ENCODE data around the gene AREG.

AREG gene

GRCh38 chr4:74483226-74483911 lies 38.4 kb downstream of the AREG start:
- H3K9me3 ChIP-seq (ENCODE audit: control insufficient read depth in 2 of 2, low read length in 2 of 2): no peaks in the 10 kb centered on the region
- no peak overlapping the region for H3K9ac ChIP-seq (ENCODE audit: low read length in 2 of 2)
- H3K4me3 ChIP-seq (ENCODE audit: low read length in 2 of 2): no peak overlapping the region

GRCh38 chr4:74486905-74487304 lies 42.0 kb downstream of the AREG start:
- no peak overlapping the region for H3K4me3 ChIP-seq (ENCODE audit: low read length in 2 of 2)
- H3K27ac ChIP-seq (ENCODE audit: low read length): no peak overlapping the region
- no peaks in the 10 kb centered on the region for H3K9me3 ChIP-seq (ENCODE audit: control insufficient read depth in 2 of 2, low read length in 2 of 2)
- H3K27me3 ChIP-seq (ENCODE audit: control insufficient read depth in 1 of 2, insufficient read depth in 2 of 2, low read length in 2 of 2): no peaks in the 10 kb centered on the region
- H3K36me3 ChIP-seq (ENCODE audit: control insufficient read depth in 2 of 2, insufficient read depth in 2 of 2, low read length in 2 of 2): no peaks in the 10 kb centered on the region
- no peak overlapping the region for H3K9ac ChIP-seq (ENCODE audit: low read length in 2 of 2)
- no peaks in the 10 kb centered on the region for H3K4me1 ChIP-seq (ENCODE audit: control insufficient read depth, insufficient read depth, low read length)

More at GRCh38 chr4:74483226-74483911, 38.4 kb downstream of the AREG start:
- Histone ChIP-seq H3K27me3 (ENCODE audit: control insufficient read depth in 1 of 2, insufficient read depth in 2 of 2, low read length in 2 of 2) (no peaks in the 10 kb centered on the region), H3K36me3 (ENCODE audit: control insufficient read depth in 2 of 2, insufficient read depth in 2 of 2, low read length in 2 of 2) (no peaks in the 10 kb centered on the region), H3K4me1 (ENCODE audit: control insufficient read depth, insufficient read depth, low read length) (no peaks in the 10 kb centered on the region), H3K27ac (ENCODE audit: low read length) (no peak overlapping the region)

- H3K4me1 ChIP-seq (ENCODE audit: control insufficient read depth, insufficient read depth, low read length): no peaks in the 10 kb centered on the region
- H3K9me3 ChIP-seq (ENCODE audit: control insufficient read depth in 2 of 2, low read length in 2 of 2): no peaks in the 10 kb centered on the region
- no peak overlapping the region for H3K9ac ChIP-seq (ENCODE audit: low read length in 2 of 2)
- no peaks in the 10 kb centered on the region for H3K36me3 ChIP-seq (ENCODE audit: control insufficient read depth in 2 of 2, insufficient read depth in 2 of 2, low read length in 2 of 2)
- no peaks in the 10 kb centered on the region for H3K27me3 ChIP-seq (ENCODE audit: control insufficient read depth in 1 of 2, insufficient read depth in 2 of 2, low read length in 2 of 2)
- no peak overlapping the region for H3K27ac ChIP-seq (ENCODE audit: low read length)
- no peak overlapping the region for H3K4me3 ChIP-seq (ENCODE audit: low read length in 2 of 2)
These were observed 42.8 kb downstream of the AREG start for GRCh38 chr4:74487771-74488170.

GRCh38 chr4:74490736-74491135 lies 45.8 kb downstream of the AREG start:
- H3K4me3 ChIP-seq (ENCODE audit: low read length in 2 of 2): no peak overlapping the region
- no peaks in the 10 kb centered on the region for H3K36me3 ChIP-seq (ENCODE audit: control insufficient read depth in 2 of 2, insufficient read depth in 2 of 2, low read length in 2 of 2)
- no peak overlapping the region for H3K9ac ChIP-seq (ENCODE audit: low read length in 2 of 2)
- no peaks in the 10 kb centered on the region for H3K4me1 ChIP-seq (ENCODE audit: control insufficient read depth, insufficient read depth, low read length)
- H3K9me3 ChIP-seq (ENCODE audit: control insufficient read depth in 2 of 2, low read length in 2 of 2): no peaks in the 10 kb centered on the region
- H3K27me3 ChIP-seq (ENCODE audit: control insufficient read depth in 1 of 2, insufficient read depth in 2 of 2, low read length in 2 of 2): no peaks in the 10 kb centered on the region
- H3K27ac ChIP-seq (ENCODE audit: low read length): no peak overlapping the region

DNA sequence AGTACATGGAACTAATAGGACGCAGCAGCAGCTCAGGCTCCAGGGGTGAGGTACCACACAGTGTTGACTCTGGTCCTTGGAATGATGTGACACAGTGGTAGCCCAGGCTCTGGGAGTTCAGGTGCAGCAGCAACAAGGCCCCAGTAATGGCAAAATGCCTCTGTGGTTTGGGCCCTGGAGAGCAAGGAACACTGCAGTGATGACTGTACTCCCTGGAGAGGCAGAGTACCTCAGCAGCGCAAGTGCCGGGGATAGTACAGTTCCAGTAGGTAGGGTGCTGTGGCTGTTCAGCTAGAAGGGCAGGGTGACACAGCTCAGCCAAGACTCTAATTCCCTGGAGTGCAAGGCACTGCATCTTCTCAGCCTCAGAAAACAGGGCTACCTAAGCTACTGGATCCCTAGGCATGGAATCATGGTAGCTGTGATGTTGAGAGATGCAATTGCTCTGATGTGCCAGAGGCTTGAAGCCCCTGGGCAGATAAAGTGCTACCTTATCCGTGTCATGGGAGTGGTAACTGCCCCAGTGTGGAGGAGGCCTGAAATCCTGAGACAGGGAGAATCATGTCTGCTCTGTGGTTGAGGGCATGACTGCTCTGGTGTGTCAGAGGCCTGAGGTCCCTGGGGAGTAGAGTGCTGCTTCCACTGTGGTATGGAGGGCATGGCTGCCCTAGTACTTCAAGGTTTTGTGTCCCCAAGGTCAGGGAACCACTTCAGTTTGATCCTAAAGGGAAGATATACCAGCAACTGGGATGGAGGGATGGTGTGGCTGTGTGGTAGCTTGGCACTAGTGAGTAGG lies 55.2 kb downstream of the AREG start:
- Histone ChIP-seq H3K27ac (ENCODE audit: low read length) (no peak overlapping the region), H3K9me3 (ENCODE audit: control insufficient read depth in 2 of 2, low read length in 2 of 2) (no peaks in the 10 kb centered on the region), H3K27me3 (ENCODE audit: control insufficient read depth in 1 of 2, insufficient read depth in 2 of 2, low read length in 2 of 2) (no peaks in the 10 kb centered on the region), H3K9ac (ENCODE audit: low read length in 2 of 2) (no peak overlapping the region), H3K36me3 (ENCODE audit: control insufficient read depth in 2 of 2, insufficient read depth in 2 of 2, low read length in 2 of 2) (no peaks in the 10 kb centered on the region), H3K4me1 (ENCODE audit: control insufficient read depth, insufficient read depth, low read length) (no peaks in the 10 kb centered on the region), H3K4me3 (ENCODE audit: low read length in 2 of 2) (no peak overlapping the region)

DNA sequence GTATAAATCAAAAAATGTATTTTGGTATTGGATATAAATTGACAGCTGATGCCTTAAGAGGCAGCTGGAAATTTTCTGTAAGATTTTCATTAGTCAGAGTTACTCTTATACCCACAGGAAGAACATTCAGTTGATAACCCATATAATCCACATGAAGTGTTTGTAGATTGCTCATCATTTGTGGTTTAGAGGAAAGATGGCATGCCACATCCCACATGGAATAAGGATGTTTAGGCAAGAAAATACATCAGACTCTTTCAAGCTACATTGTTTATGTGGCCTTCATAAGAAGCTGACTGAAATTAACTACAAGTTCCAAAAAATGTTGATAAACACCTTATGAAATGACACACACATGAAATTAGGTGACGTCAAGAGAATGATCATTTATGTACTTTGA lies 56.6 kb downstream of the AREG start:
- H3K36me3 ChIP-seq (ENCODE audit: control insufficient read depth in 2 of 2, insufficient read depth in 2 of 2, low read length in 2 of 2): no peaks in the 10 kb centered on the region
- H3K9me3 ChIP-seq (ENCODE audit: control insufficient read depth in 2 of 2, low read length in 2 of 2): no peaks in the 10 kb centered on the region
- no peak overlapping the region for H3K9ac ChIP-seq (ENCODE audit: low read length in 2 of 2)
- H3K4me3 ChIP-seq (ENCODE audit: low read length in 2 of 2): no peak overlapping the region
- H3K27ac ChIP-seq (ENCODE audit: low read length): no peak overlapping the region
- no peaks in the 10 kb centered on the region for H3K4me1 ChIP-seq (ENCODE audit: control insufficient read depth, insufficient read depth, low read length)
- H3K27me3 ChIP-seq (ENCODE audit: control insufficient read depth in 1 of 2, insufficient read depth in 2 of 2, low read length in 2 of 2): no peaks in the 10 kb centered on the region

DNA sequence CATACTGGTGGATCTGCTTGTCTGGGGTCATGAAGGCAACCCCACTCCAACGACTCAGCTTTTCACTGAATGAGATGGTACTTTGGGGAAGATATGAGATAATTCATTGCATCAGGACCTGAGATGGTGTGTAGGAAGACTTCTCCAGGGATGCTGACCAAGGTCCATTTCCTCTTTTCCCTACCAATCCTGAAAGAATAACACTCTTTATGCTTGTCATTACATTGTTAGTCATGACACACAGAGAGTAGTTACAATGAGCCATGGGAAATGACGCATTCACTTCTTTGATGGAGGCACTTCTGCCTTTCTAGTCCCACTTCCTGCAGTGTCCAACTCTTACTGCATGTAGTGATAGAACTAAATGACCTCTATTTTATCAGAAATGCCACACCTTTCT lies 58.6 kb downstream of the AREG start:
- no peak overlapping the region for H3K27ac ChIP-seq (ENCODE audit: low read length)
- H3K4me1 ChIP-seq (ENCODE audit: control insufficient read depth, insufficient read depth, low read length): no peaks in the 10 kb centered on the region
- no peak overlapping the region for H3K9ac ChIP-seq (ENCODE audit: low read length in 2 of 2)
- H3K9me3 ChIP-seq (ENCODE audit: control insufficient read depth in 2 of 2, low read length in 2 of 2): no peaks in the 10 kb centered on the region
- no peaks in the 10 kb centered on the region for H3K27me3 ChIP-seq (ENCODE audit: control insufficient read depth in 1 of 2, insufficient read depth in 2 of 2, low read length in 2 of 2)
- no peak overlapping the region for H3K4me3 ChIP-seq (ENCODE audit: low read length in 2 of 2)
- H3K36me3 ChIP-seq (ENCODE audit: control insufficient read depth in 2 of 2, insufficient read depth in 2 of 2, low read length in 2 of 2): no peaks in the 10 kb centered on the region

- H3K9me3 ChIP-seq (ENCODE audit: control insufficient read depth in 2 of 2, low read length in 2 of 2): no peaks in the 10 kb centered on the region
- no peak overlapping the region for H3K9ac ChIP-seq (ENCODE audit: low read length in 2 of 2)
- no peak overlapping the region for H3K4me3 ChIP-seq (ENCODE audit: low read length in 2 of 2)
These were observed 59.3 kb downstream of the AREG start for GRCh38 chr4:74504212-74504611.

More at GRCh38 chr4:74504212-74504611, 59.3 kb downstream of the AREG start:
- H3K4me1 ChIP-seq (ENCODE audit: control insufficient read depth, insufficient read depth, low read length): no peaks in the 10 kb centered on the region
- H3K36me3 ChIP-seq (ENCODE audit: control insufficient read depth in 2 of 2, insufficient read depth in 2 of 2, low read length in 2 of 2): no peaks in the 10 kb centered on the region
- H3K27me3 ChIP-seq (ENCODE audit: control insufficient read depth in 1 of 2, insufficient read depth in 2 of 2, low read length in 2 of 2): no peaks in the 10 kb centered on the region
- H3K27ac ChIP-seq (ENCODE audit: low read length): no peak overlapping the region

All from stomach smooth muscle (tissue), 2 donors.